ENCODE data around the gene CRACDL. TPM values are rescaled to one million over a fixed set of nuclear protein-coding genes. Genes with fewer than 3 reads are reported as not detected.

Gene CRACDL
- total RNA-seq, 5 donors from 2014 or later (not counting 1 experiment from before 2014, with no cell fraction given) = 0.23 to 2.0 (median 1.7) TPM

DNA sequence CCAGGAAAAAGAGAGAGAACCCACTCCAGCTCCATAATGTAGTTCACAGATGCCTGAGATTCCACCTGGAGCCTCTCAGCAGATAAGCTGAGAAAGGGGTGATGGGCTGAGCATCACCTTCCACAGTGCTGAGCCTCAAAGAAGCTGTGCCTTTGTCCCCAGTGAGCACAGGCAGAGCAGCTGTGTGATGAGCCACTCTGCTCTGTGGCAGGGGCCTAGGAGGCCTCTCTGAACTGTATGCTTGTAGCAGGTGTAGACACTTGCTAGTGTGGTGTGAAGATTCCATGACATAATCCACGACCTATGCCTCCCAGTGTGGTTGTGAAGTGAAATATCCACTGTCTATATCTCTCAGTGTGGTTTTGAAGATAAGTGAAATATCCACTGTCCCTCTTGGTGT lies 134.7 kb downstream of the CRACDL start:
- no peaks in the 10 kb centered on the region for H3K36me3 Mint-ChIP-seq
- peaks cover 0 to 11% (median 10%) of the 10 kb centered on the region in 3 donors for H3K4me1 Mint-ChIP-seq
- H3K4me3 Mint-ChIP-seq = no peak overlapping the region
- no peaks in the 10 kb centered on the region for H3K9me3 ChIP-seq
- H3K27me3 ChIP-seq (replicated peaks in 1 of 2; ENCODE audit: control insufficient read depth in 2 of 2, extremely low read depth in 1 of 2, insufficient read depth in 2 of 2, low read length in 1 of 2) = peaks cover 0 to 4% of the 10 kb centered on the region in 2 experiments
- no peak overlapping the region for H3K27ac ChIP-seq (ENCODE audit: low read length)
- DNase-seq (no peak), ATAC-seq (replicated peaks in 1 of 4) (no peak)
- no peaks in the 10 kb centered on the region for H3K36me3 ChIP-seq (ENCODE audit: control insufficient read depth in 2 of 2, extremely low read depth in 1 of 2, insufficient read depth in 1 of 2, low read length in 1 of 2)
- H3K9me3 Mint-ChIP-seq = no peaks in the 10 kb centered on the region
- H3K4me3 ChIP-seq (ENCODE audit: control insufficient read depth in 1 of 2, extremely low read depth in 1 of 2, low read length in 1 of 2) = no peak overlapping the region
- ChIA-PET POLR2A (no interaction called here), CTCF (no interaction called here)
- H3K27ac Mint-ChIP-seq = no peak overlapping the region
- no CpG with 5 or more reads among the region's 1 CpG for WGBS (ENCODE audit: insufficient coverage)
- no peaks in the 10 kb centered on the region for H3K27me3 Mint-ChIP-seq
- H3K4me1 ChIP-seq (ENCODE audit: control insufficient read depth in 1 of 2, extremely low read depth in 1 of 2, insufficient read depth in 2 of 2, low read length in 2 of 2) = peaks cover 0 to 2% of the 10 kb centered on the region in 2 experiments

DNA sequence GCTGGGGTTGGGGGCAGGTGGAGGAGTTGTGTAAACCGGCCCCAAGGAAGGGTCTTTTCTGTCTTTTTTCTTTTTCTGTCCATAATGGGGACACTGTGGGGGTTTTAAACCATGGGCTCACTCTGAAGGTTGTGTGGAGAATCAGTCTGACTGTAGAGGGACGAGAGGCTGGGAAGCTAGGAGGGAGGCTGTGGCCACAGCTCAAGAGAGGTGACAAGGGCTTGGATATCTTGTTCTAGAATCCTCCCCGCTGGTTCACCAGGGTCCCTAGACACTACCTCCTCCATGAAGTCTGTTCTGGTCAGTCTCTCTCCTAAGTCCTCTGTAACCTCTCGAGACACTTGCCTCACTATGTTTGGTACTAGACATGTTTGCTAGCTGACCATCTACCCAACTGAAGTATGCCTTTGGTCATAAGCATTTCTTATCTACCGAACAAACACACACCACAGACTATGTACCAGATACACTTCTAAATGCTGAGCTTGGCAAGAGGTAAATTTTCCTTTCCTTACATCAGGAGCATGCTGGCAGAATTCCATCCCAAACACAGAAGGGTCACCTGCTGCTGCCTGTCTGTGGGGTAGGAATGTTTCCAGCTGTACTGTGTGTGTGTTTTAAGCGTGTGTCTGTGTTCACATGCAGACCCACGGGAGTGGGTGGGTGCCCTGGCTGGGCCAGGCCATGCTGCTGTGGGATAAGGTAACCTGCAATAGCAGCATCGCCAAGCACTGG lies 135.5 kb downstream of the CRACDL start:
- peaks cover 0 to 2% of the 10 kb centered on the region in 2 experiments for H3K4me1 ChIP-seq (ENCODE audit: control insufficient read depth in 1 of 2, extremely low read depth in 1 of 2, insufficient read depth in 2 of 2, low read length in 2 of 2)
- ChIA-PET CTCF (no interaction called here), POLR2A (no interaction called here)
- H3K4me3 ChIP-seq (ENCODE audit: control insufficient read depth in 1 of 2, extremely low read depth in 1 of 2, low read length in 1 of 2) = no peak overlapping the region
- H3K9me3 ChIP-seq = no peaks in the 10 kb centered on the region
- no peak for DNase-seq
- ATAC-seq (replicated peaks in 1 of 4) = no peak
- no peak overlapping the region for H3K27ac ChIP-seq (ENCODE audit: low read length)
- Mint-ChIP-seq H3K27ac (peak overlapping the region in 1 of 2 donors; percentile 19), H3K4me1 (peaks cover 0 to 11% (median 10%) of the 10 kb centered on the region in 3 donors), H3K36me3 (no peaks in the 10 kb centered on the region), H3K9me3 (no peaks in the 10 kb centered on the region), H3K4me3 (no peak overlapping the region), H3K27me3 (no peaks in the 10 kb centered on the region)
- 97% methylated on average over 6 of the region's 8 CpGs for WGBS (ENCODE audit: insufficient coverage)
- no peaks in the 10 kb centered on the region for H3K36me3 ChIP-seq (ENCODE audit: control insufficient read depth in 2 of 2, extremely low read depth in 1 of 2, insufficient read depth in 1 of 2, low read length in 1 of 2)
- H3K27me3 ChIP-seq (replicated peaks in 1 of 2; ENCODE audit: control insufficient read depth in 2 of 2, extremely low read depth in 1 of 2, insufficient read depth in 2 of 2, low read length in 1 of 2) = peaks cover 0 to 6% of the 10 kb centered on the region in 2 experiments

- DNase-seq = no peak
- H3K9me3 Mint-ChIP-seq = no peaks in the 10 kb centered on the region
- H3K4me1 ChIP-seq (ENCODE audit: control insufficient read depth in 1 of 2, extremely low read depth in 1 of 2, insufficient read depth in 2 of 2, low read length in 2 of 2) = no peaks in the 10 kb centered on the region
- H3K27ac Mint-ChIP-seq = peak overlapping the region in 1 of 2 donors; percentile 19
- 86% methylated on average over 10 of the region's 10 CpGs for WGBS (ENCODE audit: insufficient coverage)
- H3K36me3 ChIP-seq (ENCODE audit: control insufficient read depth in 2 of 2, extremely low read depth in 1 of 2, insufficient read depth in 1 of 2, low read length in 1 of 2) = no peaks in the 10 kb centered on the region
- H3K27ac ChIP-seq (ENCODE audit: low read length) = no peak overlapping the region
- H3K4me3 ChIP-seq (ENCODE audit: control insufficient read depth in 1 of 2, extremely low read depth in 1 of 2, low read length in 1 of 2) = no peak overlapping the region
- ATAC-seq (replicated peaks in 1 of 4) = no peak
- H3K9me3 ChIP-seq = no peaks in the 10 kb centered on the region
- H3K36me3 Mint-ChIP-seq = no peaks in the 10 kb centered on the region
- CTCF ChIA-PET = no interaction called here
- H3K4me1 Mint-ChIP-seq = peaks cover 0 to 10% (median 3%) of the 10 kb centered on the region in 3 donors
- H3K27me3 Mint-ChIP-seq = no peaks in the 10 kb centered on the region
- H3K27me3 ChIP-seq (replicated peaks in 1 of 2; ENCODE audit: control insufficient read depth in 2 of 2, extremely low read depth in 1 of 2, insufficient read depth in 2 of 2, low read length in 1 of 2) = peaks cover 0 to 6% of the 10 kb centered on the region in 2 experiments
- POLR2A ChIA-PET = no interaction called here
- H3K4me3 Mint-ChIP-seq = no peak overlapping the region
Measured at GRCh38 chr2:98799375-98800329, 136.4 kb downstream of the CRACDL start.

DNA sequence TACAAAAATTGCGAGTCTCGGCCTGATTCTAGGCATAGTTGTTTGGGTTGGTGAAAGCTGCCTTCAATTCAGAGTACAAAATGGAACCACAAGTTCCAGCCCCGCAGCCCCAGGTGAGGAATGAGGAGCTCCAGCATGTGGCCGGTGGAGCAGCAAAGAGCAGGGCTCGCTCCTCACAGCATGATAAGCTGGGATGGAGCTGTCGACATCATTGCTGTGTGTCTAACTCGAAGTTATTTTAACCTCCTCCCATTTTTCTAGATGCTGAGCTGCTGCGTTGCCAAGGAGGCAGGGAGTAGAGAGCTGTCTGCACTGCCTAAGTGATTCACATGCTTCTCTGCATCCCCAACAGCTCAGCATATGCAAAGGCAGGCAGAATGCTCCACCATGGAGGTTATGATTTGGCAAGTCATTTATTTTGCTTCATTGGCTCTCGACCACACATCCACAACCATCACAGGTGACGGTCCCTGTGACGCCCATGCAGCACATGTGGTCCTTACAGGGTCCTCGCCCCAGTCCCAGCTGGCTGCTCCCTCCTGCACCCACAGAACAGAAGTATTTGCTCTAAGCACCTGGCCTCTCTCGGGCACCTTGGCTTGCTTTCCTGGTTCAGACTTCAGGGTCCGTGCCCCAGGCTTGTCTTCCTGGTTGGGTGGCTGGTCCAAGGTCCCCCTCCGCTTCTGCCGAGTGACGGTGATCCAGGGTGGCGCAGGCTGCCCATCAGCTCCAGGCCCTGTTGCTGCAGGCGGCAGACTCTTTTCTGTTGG lies 139.1 kb downstream of the CRACDL start:
- Mint-ChIP-seq H3K4me3 (no peak overlapping the region), H3K27ac (no peak overlapping the region), H3K9me3 (no peaks in the 10 kb centered on the region), H3K36me3 (no peaks in the 10 kb centered on the region), H3K4me1 (peaks cover 0 to 15% (median 2%) of the 10 kb centered on the region in 3 donors), H3K27me3 (no peaks in the 10 kb centered on the region)
- ATAC-seq (replicated peaks in 1 of 4) = no peak
- H3K9me3 ChIP-seq = no peaks in the 10 kb centered on the region
- ChIA-PET CTCF (no interaction called here), POLR2A (no interaction called here)
- H3K4me1 ChIP-seq (ENCODE audit: control insufficient read depth in 1 of 2, extremely low read depth in 1 of 2, insufficient read depth in 2 of 2, low read length in 2 of 2) = no peaks in the 10 kb centered on the region
- no peak overlapping the region for H3K4me3 ChIP-seq (ENCODE audit: control insufficient read depth in 1 of 2, extremely low read depth in 1 of 2, low read length in 1 of 2)
- 83% methylated on average over 12 of the region's 19 CpGs for WGBS (ENCODE audit: insufficient coverage)
- DNase-seq = no peak
- no peak overlapping the region for H3K27ac ChIP-seq (ENCODE audit: low read length)
- H3K27me3 ChIP-seq (replicated peaks in 1 of 2; ENCODE audit: control insufficient read depth in 2 of 2, extremely low read depth in 1 of 2, insufficient read depth in 2 of 2, low read length in 1 of 2) = peaks cover 0 to 6% of the 10 kb centered on the region in 2 experiments
- no peaks in the 10 kb centered on the region for H3K36me3 ChIP-seq (ENCODE audit: control insufficient read depth in 2 of 2, extremely low read depth in 1 of 2, insufficient read depth in 1 of 2, low read length in 1 of 2)

- POLR2A ChIA-PET = no interaction called here
- Mint-ChIP-seq H3K27ac (no peak overlapping the region), H3K9me3 (no peaks in the 10 kb centered on the region), H3K4me1 (peaks cover 0 to 9% (median 2%) of the 10 kb centered on the region in 3 donors), H3K36me3 (no peaks in the 10 kb centered on the region), H3K27me3 (no peaks in the 10 kb centered on the region), H3K4me3 (no peak overlapping the region)
- DNase-seq = no peak
- WGBS (ENCODE audit: insufficient coverage) = 78% methylated on average over 7 of the region's 14 CpGs
- CTCF ChIA-PET = interaction anchor here in 1 of 2 donors (0.5 kb wide), 1 partner anchor 145 kb away, joined by 3 read pairs; no protein-coding TSS in a partner anchor
- no peak for ATAC-seq (replicated peaks in 1 of 4)
- Histone ChIP-seq H3K27me3 (replicated peaks in 1 of 2; ENCODE audit: control insufficient read depth in 2 of 2, extremely low read depth in 1 of 2, insufficient read depth in 2 of 2, low read length in 1 of 2) (peaks cover 0 to 6% of the 10 kb centered on the region in 2 experiments), H3K36me3 (ENCODE audit: control insufficient read depth in 2 of 2, extremely low read depth in 1 of 2, insufficient read depth in 1 of 2, low read length in 1 of 2) (no peaks in the 10 kb centered on the region), H3K4me1 (ENCODE audit: control insufficient read depth in 1 of 2, extremely low read depth in 1 of 2, insufficient read depth in 2 of 2, low read length in 2 of 2) (no peaks in the 10 kb centered on the region), H3K27ac (ENCODE audit: low read length) (no peak overlapping the region), H3K4me3 (ENCODE audit: control insufficient read depth in 1 of 2, extremely low read depth in 1 of 2, low read length in 1 of 2) (no peak overlapping the region), H3K9me3 (no peaks in the 10 kb centered on the region)
Measured at GRCh38 chr2:98795891-98796676, 139.9 kb downstream of the CRACDL start.

All from T-cell (primary cell).